A673 (cell line): ENCODE results near the gene RTN4IP1. TPM values are rescaled to one million over a fixed set of nuclear protein-coding genes. Genes with fewer than 3 reads are reported as not detected.

ENCODE experiments used
- BruUV-seq: library from RNA; stranded (reverse); fragments of 400-500 nt; replicated peaks from 2 replicates; lab custom pipeline; 2021; lab: Mats Ljungman, UMichigan
- CTCF ChIA-PET: fragments of 300-600 bp; sonication (Branson Sonifier 250); formaldehyde crosslinking; loops from one replicate; lab custom pipeline; 2022; ENCODE audit warnings: antibody characterized with exemption; lab: Charles Lee
- POLR2A ChIA-PET: fragments of 300-600 bp; sonication (Branson Sonifier 250); formaldehyde crosslinking; loops from one replicate; lab custom pipeline; 2022; ENCODE audit warnings: antibody characterized with exemption; ENCODE audit not compliant: low non-redundant PET; lab: Charles Lee
- DNase-seq: peaks from one replicate; pipeline ENCODE4 v3.0.0-alpha.2; 2015; ENCODE audit warnings: low spot score
- H3K27ac ChIP-seq: fragments of 200-600 bp; sonication (generic); 2 replicates; pipeline ENCODE4 v1.5.1; 2016; ENCODE audit warnings: mixed run types, low read depth, mild to moderate bottlenecking, mixed read lengths, antibody characterized with exemption, low read length; ENCODE audit not compliant: poor library complexity, severe bottlenecking
- H3K27me3 ChIP-seq: fragments of 200-600 bp; sonication (generic); replicated peaks from 2 replicates; pipeline ENCODE4 v1.6.1; 2017; ENCODE audit warnings: mixed run types, low read depth, mild to moderate bottlenecking, mixed read lengths, antibody characterized with exemption, low read length; ENCODE audit not compliant: insufficient read depth, poor library complexity
- H3K36me3 ChIP-seq: fragments of 200-600 bp; sonication (generic); 2 replicates; pipeline ENCODE4 v1.6.1; 2016; ENCODE audit warnings: mixed run types, mild to moderate bottlenecking, mixed read lengths, antibody characterized with exemption, low read length; ENCODE audit not compliant: insufficient read depth, poor library complexity, severe bottlenecking
- H3K4me1 ChIP-seq: fragments of 200-600 bp; sonication (generic); 2 replicates; pipeline ENCODE4 v1.6.1; 2017; ENCODE audit warnings: mixed run types, mild to moderate bottlenecking, mixed read lengths, antibody characterized with exemption, low read length; ENCODE audit not compliant: insufficient read depth, poor library complexity, severe bottlenecking
- H3K4me3 ChIP-seq: fragments of 200-600 bp; sonication (generic); 2 replicates; pipeline ENCODE4 v1.5.1; 2016; ENCODE audit warnings: low read depth, mixed run types, mild to moderate bottlenecking, mixed read lengths, low read length; ENCODE audit not compliant: poor library complexity, severe bottlenecking
- H3K9me3 ChIP-seq: fragments of 200-600 bp; sonication (generic); 2 replicates; pipeline ENCODE4 v1.6.1; 2016; ENCODE audit warnings: mixed run types, low read depth, mild to moderate bottlenecking, mixed read lengths, antibody characterized with exemption, low read length; ENCODE audit not compliant: poor library complexity, severe bottlenecking
- EZH2 ChIP-seq: fragments of 200-600 bp; sonication (generic); IDR thresholded peaks from 2 replicates; pipeline ENCODE4 v1.6.1; 2017; ENCODE audit warnings: borderline replicate concordance, low read depth, mild to moderate bottlenecking, mixed read lengths, antibody characterized with exemption, low read length; ENCODE audit not compliant: poor library complexity, severe bottlenecking
- intact Hi-C: fragments of 100-400 bp; cut with micrococcal nuclease; formaldehyde crosslinking; loops from one replicate; pipeline ENCODE4 v1.10.0; 2022; ENCODE audit not compliant: unreplicated experiment
- total RNA-seq: library from RNA; stranded (reverse); gene quantifications from 2 replicates; pipeline ENCODE4 v1.2.3, GENCODE V29; 2021
- TF ChIP-seq, protein P1 (sequence below): fragments of 300-800, 200-600 bp; sonication (generic); conservative IDR thresholded peaks from 2 replicates; pipeline ENCODE4 v1.5.1; 2017; ENCODE audit warnings: low read depth, mild to moderate bottlenecking, antibody characterized with exemption, low read length, moderate library complexity, mixed read lengths

Gene RTN4IP1
- total RNA-seq, 1 experiment from 2014 or later = 15.7 TPM

DNA sequence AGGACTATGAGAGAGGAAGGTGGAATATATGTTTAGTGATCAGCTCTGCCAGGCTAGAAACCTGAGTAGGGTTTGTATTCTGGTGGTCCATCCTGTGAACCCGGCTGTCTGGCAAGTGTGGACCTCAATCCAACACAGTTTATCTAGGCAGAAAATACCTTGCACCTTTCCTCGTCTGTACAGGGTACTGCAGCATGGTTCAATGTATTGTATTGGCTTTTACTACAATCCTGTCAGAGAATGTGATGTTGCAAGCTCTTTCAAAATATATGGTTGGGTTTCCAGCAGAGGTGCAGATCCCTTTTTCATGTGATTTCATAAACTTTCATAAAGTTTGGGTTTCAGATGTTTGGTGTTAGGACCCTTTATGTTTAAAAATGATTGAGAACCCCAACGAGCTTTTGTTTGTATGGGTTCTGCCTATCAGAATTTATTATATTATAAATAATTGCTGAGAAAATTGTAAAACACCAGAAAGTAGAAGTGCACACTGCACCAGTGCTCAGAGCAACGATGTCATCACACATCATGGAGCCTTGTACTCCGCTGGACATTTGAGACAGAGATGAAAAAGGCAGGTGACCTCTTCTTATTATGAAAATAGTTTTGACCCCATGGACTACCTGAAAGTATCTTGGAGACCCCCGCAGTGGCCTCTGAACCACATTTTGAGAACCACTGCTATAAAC is 106.6 kb downstream of the RTN4IP1 start:
- Histone ChIP-seq H3K4me1 (peaks cover 20% of the 10 kb centered on the region), H3K4me3 (no peak overlapping the region), H3K27ac (no peak overlapping the region), H3K36me3 (no peaks in the 10 kb centered on the region), H3K27me3 (no peaks in the 10 kb centered on the region), H3K9me3 (no peaks in the 10 kb centered on the region)
- DNase-seq = no peak
- intact Hi-C loops = no loop called here
- CTCF ChIA-PET = no interaction called here
- TF ChIP-seq, protein P1, sequence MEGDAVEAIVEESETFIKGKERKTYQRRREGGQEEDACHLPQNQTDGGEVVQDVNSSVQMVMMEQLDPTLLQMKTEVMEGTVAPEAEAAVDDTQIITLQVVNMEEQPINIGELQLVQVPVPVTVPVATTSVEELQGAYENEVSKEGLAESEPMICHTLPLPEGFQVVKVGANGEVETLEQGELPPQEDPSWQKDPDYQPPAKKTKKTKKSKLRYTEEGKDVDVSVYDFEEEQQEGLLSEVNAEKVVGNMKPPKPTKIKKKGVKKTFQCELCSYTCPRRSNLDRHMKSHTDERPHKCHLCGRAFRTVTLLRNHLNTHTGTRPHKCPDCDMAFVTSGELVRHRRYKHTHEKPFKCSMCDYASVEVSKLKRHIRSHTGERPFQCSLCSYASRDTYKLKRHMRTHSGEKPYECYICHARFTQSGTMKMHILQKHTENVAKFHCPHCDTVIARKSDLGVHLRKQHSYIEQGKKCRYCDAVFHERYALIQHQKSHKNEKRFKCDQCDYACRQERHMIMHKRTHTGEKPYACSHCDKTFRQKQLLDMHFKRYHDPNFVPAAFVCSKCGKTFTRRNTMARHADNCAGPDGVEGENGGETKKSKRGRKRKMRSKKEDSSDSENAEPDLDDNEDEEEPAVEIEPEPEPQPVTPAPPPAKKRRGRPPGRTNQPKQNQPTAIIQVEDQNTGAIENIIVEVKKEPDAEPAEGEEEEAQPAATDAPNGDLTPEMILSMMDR = no peak
- no peak for TF ChIP-seq EZH2
- no TSS peak for BruUV-seq
- POLR2A ChIA-PET = interaction anchor here (0.6 kb wide), 1 partner anchor 11 kb away, joined by 3 read pairs; no protein-coding TSS in a partner anchor

Other genes starting within 250 kb of the RTN4IP1 start
- gene QRSL1, start 80 bp upstream of the RTN4IP1 start, total RNA-seq = 20.4 and 22.7 TPM in 2 replicates